Measurements from ENCODE around the gene PSMD9.
"Not testable (repeated sequence)": the region's sequence is repeated elsewhere in the genome, so short reads cannot be mapped to it uniquely, and the experiment has no call there.

The PSMD9 gene

GRCh38 chr12:121927813-121928212 lies 39.2 kb downstream of the PSMD9 start:
- Histone ChIP-seq H2BK5ac (ENCODE audit: low read length) (no peak overlapping the region), H3K18ac (ENCODE audit: low read length) (no peak overlapping the region), H2BK15ac (ENCODE audit: low read length) (no peak overlapping the region), H2BK120ac (ENCODE audit: low read depth, low read length) (no peak overlapping the region), H3K4me1 (ENCODE audit: control insufficient read depth in 2 of 2, insufficient read depth in 1 of 2, low read depth in 1 of 2, low read length in 2 of 2) (peaks cover 8 to 11% of the 10 kb centered on the region in 2 donors), H3K9me3 (replicated peaks in 1 of 2; ENCODE audit: control insufficient read depth in 2 of 2, insufficient read depth in 1 of 2, low read depth in 1 of 2, low read length in 2 of 2) (no peaks in the 10 kb centered on the region), H3K36me3 (replicated peaks in 1 of 2; ENCODE audit: control insufficient read depth in 2 of 2, insufficient read depth in 2 of 2, low read length in 2 of 2) (no peaks in the 10 kb centered on the region), H3K27ac (replicated peaks; ENCODE audit: low read length) (no peak overlapping the region), H2AFZ (ENCODE audit: low read length) (no peak overlapping the region), H3K4ac (ENCODE audit: low read length) (no peak overlapping the region), H2BK12ac (ENCODE audit: low read length) (no peak overlapping the region), H3K9ac (ENCODE audit: low read depth, low read length, poor library complexity) (no peak overlapping the region), H3K23ac (ENCODE audit: low read depth, low read length, poor library complexity) (no peak overlapping the region), H3K4me2 (ENCODE audit: insufficient read depth, low read length, poor library complexity, severe bottlenecking) (no peak overlapping the region), H3K14ac (ENCODE audit: low read length) (no peak overlapping the region), H3K79me1 (ENCODE audit: low read depth, low read length) (no peaks in the 10 kb centered on the region), H2AK5ac (ENCODE audit: low read depth, low read length) (no peak overlapping the region), H4K8ac (ENCODE audit: low read depth, low read length) (no peak overlapping the region), H3K4me3 (ENCODE audit: low read length in 2 of 2) (no peak overlapping the region), H3K27me3 (ENCODE audit: control insufficient read depth in 3 of 3, insufficient read depth in 3 of 3, low read depth in 1 of 3, low read length in 3 of 3) (no peaks in the 10 kb centered on the region), H4K91ac (ENCODE audit: low read depth, low read length, poor library complexity) (no peak overlapping the region)
- no CpG with 5 or more reads among the region's 5 CpGs for WGBS, 2 donors (ENCODE audit: extremely low coverage in 2 of 2, insufficient read length in 2 of 2, insufficient replicate concordance in 1 of 2)
- no peak for DNase-seq (ENCODE audit: low spot score)

DNA sequence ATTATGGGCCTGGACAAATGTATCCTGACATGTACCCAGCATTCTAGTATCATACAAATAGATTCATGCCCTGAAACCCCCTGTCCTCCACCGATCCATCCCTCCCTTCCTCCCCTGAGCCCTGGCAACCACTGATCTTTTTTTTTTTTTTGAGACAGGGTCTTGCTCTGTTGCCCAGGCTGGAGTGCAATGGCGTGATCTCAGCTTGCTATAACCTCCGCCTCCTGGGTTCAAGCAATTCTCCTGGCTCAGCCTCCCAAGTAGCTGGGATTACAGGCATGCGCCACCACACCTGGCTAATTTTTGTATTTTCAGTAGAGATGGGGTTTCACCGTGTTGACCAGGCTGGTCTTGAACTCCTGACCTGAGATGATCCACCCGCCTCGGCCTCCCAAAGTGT lies 41.0 kb downstream of the PSMD9 start:
- not testable (repeated sequence) for H2BK15ac ChIP-seq (ENCODE audit: low read length); H2BK120ac ChIP-seq (ENCODE audit: low read depth, low read length); H2AFZ ChIP-seq (ENCODE audit: low read length); H3K9ac ChIP-seq (ENCODE audit: low read depth, low read length, poor library complexity); H2BK12ac ChIP-seq (ENCODE audit: low read length); DNase-seq (ENCODE audit: low spot score); H3K9me3 ChIP-seq (replicated peaks in 1 of 2; ENCODE audit: control insufficient read depth in 2 of 2, insufficient read depth in 1 of 2, low read depth in 1 of 2, low read length in 2 of 2); H3K14ac ChIP-seq (ENCODE audit: low read length); H3K36me3 ChIP-seq (replicated peaks in 1 of 2; ENCODE audit: control insufficient read depth in 2 of 2, insufficient read depth in 2 of 2, low read length in 2 of 2); H3K4me2 ChIP-seq (ENCODE audit: insufficient read depth, low read length, poor library complexity, severe bottlenecking); H3K23ac ChIP-seq (ENCODE audit: low read depth, low read length, poor library complexity); H4K91ac ChIP-seq (ENCODE audit: low read depth, low read length, poor library complexity); H3K79me1 ChIP-seq (ENCODE audit: low read depth, low read length); H2AK5ac ChIP-seq (ENCODE audit: low read depth, low read length); H3K27me3 ChIP-seq (ENCODE audit: control insufficient read depth in 3 of 3, insufficient read depth in 3 of 3, low read depth in 1 of 3, low read length in 3 of 3); H3K18ac ChIP-seq (ENCODE audit: low read length); H3K4ac ChIP-seq (ENCODE audit: low read length); H2BK5ac ChIP-seq (ENCODE audit: low read length); H4K8ac ChIP-seq (ENCODE audit: low read depth, low read length); H3K4me3 ChIP-seq (ENCODE audit: low read length in 2 of 2); H3K27ac ChIP-seq (replicated peaks; ENCODE audit: low read length)
- peaks cover 10 to 19% of the 10 kb centered on the region in 2 donors for H3K4me1 ChIP-seq (ENCODE audit: control insufficient read depth in 2 of 2, insufficient read depth in 1 of 2, low read depth in 1 of 2, low read length in 2 of 2)
- no CpG with 5 or more reads among the region's 7 CpGs for WGBS, 2 donors (ENCODE audit: extremely low coverage in 2 of 2, insufficient read length in 2 of 2, insufficient replicate concordance in 1 of 2)

GRCh38 chr12:121930862-121931261 lies 42.3 kb downstream of the PSMD9 start:
- Histone ChIP-seq H3K27me3 (ENCODE audit: control insufficient read depth in 3 of 3, insufficient read depth in 3 of 3, low read depth in 1 of 3, low read length in 3 of 3) (no peaks in the 10 kb centered on the region), H3K4me1 (ENCODE audit: control insufficient read depth in 2 of 2, insufficient read depth in 1 of 2, low read depth in 1 of 2, low read length in 2 of 2) (peaks cover 0 to 14% of the 10 kb centered on the region in 2 donors), H3K14ac (ENCODE audit: low read length) (no peak overlapping the region), H3K9me3 (replicated peaks in 1 of 2; ENCODE audit: control insufficient read depth in 2 of 2, insufficient read depth in 1 of 2, low read depth in 1 of 2, low read length in 2 of 2) (no peaks in the 10 kb centered on the region), H3K18ac (ENCODE audit: low read length) (no peak overlapping the region), H2AFZ (ENCODE audit: low read length) (no peak overlapping the region), H2BK5ac (ENCODE audit: low read length) (no peak overlapping the region), H2BK120ac (ENCODE audit: low read depth, low read length) (no peak overlapping the region), H3K4me2 (ENCODE audit: insufficient read depth, low read length, poor library complexity, severe bottlenecking) (no peak overlapping the region), H3K79me1 (ENCODE audit: low read depth, low read length) (no peaks in the 10 kb centered on the region), H3K27ac (replicated peaks; ENCODE audit: low read length) (no peak overlapping the region), H3K23ac (ENCODE audit: low read depth, low read length, poor library complexity) (no peak overlapping the region), H2BK12ac (ENCODE audit: low read length) (no peak overlapping the region), H2BK15ac (ENCODE audit: low read length) (no peak overlapping the region), H3K4me3 (ENCODE audit: low read length in 2 of 2) (no peak overlapping the region), H2AK5ac (ENCODE audit: low read depth, low read length) (no peak overlapping the region), H4K91ac (ENCODE audit: low read depth, low read length, poor library complexity) (no peak overlapping the region), H3K4ac (ENCODE audit: low read length) (no peak overlapping the region), H4K8ac (ENCODE audit: low read depth, low read length) (no peak overlapping the region), H3K36me3 (replicated peaks in 1 of 2; ENCODE audit: control insufficient read depth in 2 of 2, insufficient read depth in 2 of 2, low read length in 2 of 2) (no peaks in the 10 kb centered on the region), H3K9ac (ENCODE audit: low read depth, low read length, poor library complexity) (no peak overlapping the region)
- DNase-seq (ENCODE audit: low spot score): no peak
- WGBS, 2 donors (ENCODE audit: extremely low coverage in 2 of 2, insufficient read length in 2 of 2, insufficient replicate concordance in 1 of 2): no CpG with 5 or more reads among the region's 4 CpGs

- no peak overlapping the region for H3K14ac ChIP-seq (ENCODE audit: low read length)
- H3K4me1 ChIP-seq (ENCODE audit: control insufficient read depth in 2 of 2, insufficient read depth in 1 of 2, low read depth in 1 of 2, low read length in 2 of 2): peaks cover 0 to 12% of the 10 kb centered on the region in 2 donors
- H3K23ac ChIP-seq (ENCODE audit: low read depth, low read length, poor library complexity): no peak overlapping the region
- H4K8ac ChIP-seq (ENCODE audit: low read depth, low read length): no peak overlapping the region
- H3K18ac ChIP-seq (ENCODE audit: low read length): no peak overlapping the region
- H3K36me3 ChIP-seq (replicated peaks in 1 of 2; ENCODE audit: control insufficient read depth in 2 of 2, insufficient read depth in 2 of 2, low read length in 2 of 2): peaks cover 0 to under 1% of the 10 kb centered on the region in 2 donors
- H2BK12ac ChIP-seq (ENCODE audit: low read length): no peak overlapping the region
- WGBS, 2 donors (ENCODE audit: extremely low coverage in 2 of 2, insufficient read length in 2 of 2, insufficient replicate concordance in 1 of 2): no CpG with 5 or more reads among the region's 3 CpGs
- H4K91ac ChIP-seq (ENCODE audit: low read depth, low read length, poor library complexity): no peak overlapping the region
- H2BK15ac ChIP-seq (ENCODE audit: low read length): no peak overlapping the region
- H3K9me3 ChIP-seq (replicated peaks in 1 of 2; ENCODE audit: control insufficient read depth in 2 of 2, insufficient read depth in 1 of 2, low read depth in 1 of 2, low read length in 2 of 2): no peaks in the 10 kb centered on the region
- H3K27me3 ChIP-seq (ENCODE audit: control insufficient read depth in 3 of 3, insufficient read depth in 3 of 3, low read depth in 1 of 3, low read length in 3 of 3): no peaks in the 10 kb centered on the region
- no peak overlapping the region for H3K4me2 ChIP-seq (ENCODE audit: insufficient read depth, low read length, poor library complexity, severe bottlenecking)
- no peak overlapping the region for H3K9ac ChIP-seq (ENCODE audit: low read depth, low read length, poor library complexity)
- no peak overlapping the region for H2BK5ac ChIP-seq (ENCODE audit: low read length)
- no peak for DNase-seq (ENCODE audit: low spot score)
- H3K4me3 ChIP-seq (ENCODE audit: low read length in 2 of 2): no peak overlapping the region
- peaks cover 2% of the 10 kb centered on the region for H3K79me1 ChIP-seq (ENCODE audit: low read depth, low read length)
- no peak overlapping the region for H3K27ac ChIP-seq (replicated peaks; ENCODE audit: low read length)
- H2AFZ ChIP-seq (ENCODE audit: low read length): no peak overlapping the region
- H2AK5ac ChIP-seq (ENCODE audit: low read depth, low read length): no peak overlapping the region
- no peak overlapping the region for H3K4ac ChIP-seq (ENCODE audit: low read length)
- no peak overlapping the region for H2BK120ac ChIP-seq (ENCODE audit: low read depth, low read length)
Observed at GRCh38 chr12:121932176-121932536, 43.6 kb downstream of the PSMD9 start.

Measured in neuronal stem cell (in vitro differentiated cells).